HepG2 (cell line): Measurements from ENCODE around the gene SPRED2. TPM values are rescaled to one million over a fixed set of nuclear protein-coding genes. Genes with fewer than 3 reads are reported as not detected.
A peak's percentile ranks its signal among the peaks of the same experiment; 100 is the strongest.

Experiments used
- CBX1 ChIP-seq: IDR thresholded peaks from one replicate; pipeline ENCODE4 v1.6.1; 2016; ENCODE audit warnings: antibody characterized with exemption, low read depth
- FIP1L1 ChIP-seq: fragments of 200-400 bp; formaldehyde crosslinking; IDR thresholded peaks from 2 replicates; pipeline ENCODE4 v1.6.1; 2018; ENCODE audit warnings: low read depth, mild to moderate bottlenecking, low read length, moderate library complexity, borderline replicate concordance; ENCODE audit not compliant: insufficient read depth
- GZF1 ChIP-seq: sonication (generic); formaldehyde crosslinking; IDR thresholded peaks from 2 replicates; pipeline ENCODE4 v1.5.1; 2020; ENCODE audit warnings: mild to moderate bottlenecking, missing genetic modification reagents
- HNF4A ChIP-seq: sonication (generic); formaldehyde crosslinking; IDR thresholded peaks from 2 replicates; pipeline ENCODE4 v1.4.0; 2020; ENCODE audit warnings: missing genetic modification reagents
- HNRNPL ChIP-seq: fragments of 200-400 bp; formaldehyde crosslinking; IDR thresholded peaks from 2 replicates; pipeline ENCODE4 v1.6.1; 2017; ENCODE audit warnings: mild to moderate bottlenecking, low read depth, low read length
- NFATC3 ChIP-seq: sonication (generic); formaldehyde crosslinking; IDR thresholded peaks from 2 replicates; pipeline ENCODE4 v1.5.1; 2020; ENCODE audit warnings: mild to moderate bottlenecking, missing genetic modification reagents
- NFE2L2 ChIP-seq: fragments of 150-350 bp; IDR thresholded peaks from 2 replicates; pipeline ENCODE4 v1.6.1; 2014; ENCODE audit warnings: low read length
- NR3C1 ChIP-seq: sonication (generic); formaldehyde crosslinking; IDR thresholded peaks from 2 replicates; pipeline ENCODE4 v1.4.0; 2020; ENCODE audit warnings: missing genetic modification reagents
- PAX8 ChIP-seq: sonication (generic); formaldehyde crosslinking; IDR thresholded peaks from 2 replicates; pipeline ENCODE4 v1.8.0; 2022; ENCODE audit warnings: mild to moderate bottlenecking, missing genetic modification reagents, borderline replicate concordance
- REXO4 ChIP-seq: sonication (generic); formaldehyde crosslinking; IDR thresholded peaks from 2 replicates; pipeline ENCODE4 v1.8.0; 2022; ENCODE audit warnings: missing genetic modification reagents, mild to moderate bottlenecking, borderline replicate concordance
- TEAD2 ChIP-seq: sonication (generic); formaldehyde crosslinking; IDR thresholded peaks from 2 replicates; pipeline ENCODE4 v1.9.0; 2021; ENCODE audit warnings: missing genetic modification reagents
- ZFAT ChIP-seq: sonication (generic); formaldehyde crosslinking; conservative IDR thresholded peaks from 2 replicates; pipeline ENCODE4 v1.8.1; 2023; ENCODE audit warnings: missing genetic modification reagents, inconsistent platforms
- ZNF136 ChIP-seq: sonication (generic); formaldehyde crosslinking; IDR thresholded peaks from 2 replicates; pipeline ENCODE4 v1.8.1; 2022; ENCODE audit warnings: low read depth, mild to moderate bottlenecking, moderate library complexity, missing genetic modification reagents
- ZNF234 ChIP-seq: sonication (generic); formaldehyde crosslinking; conservative IDR thresholded peaks from 2 replicates; pipeline ENCODE4 v1.5.1; 2020; ENCODE audit warnings: mild to moderate bottlenecking, missing genetic modification reagents
- ZNF382 ChIP-seq: sonication (generic); formaldehyde crosslinking; IDR thresholded peaks from 2 replicates; pipeline ENCODE4 v1.5.0; 2020; ENCODE audit warnings: missing genetic modification reagents, mild to moderate bottlenecking, borderline replicate concordance
- ZNF44 ChIP-seq: sonication (generic); formaldehyde crosslinking; IDR thresholded peaks from 2 replicates; pipeline ENCODE4 v1.5.1; 2020; ENCODE audit warnings: mild to moderate bottlenecking, missing genetic modification reagents
- ZNF547 ChIP-seq: sonication (generic); formaldehyde crosslinking; IDR thresholded peaks from 2 replicates; pipeline ENCODE4 v1.5.1; 2020; ENCODE audit warnings: mild to moderate bottlenecking, missing genetic modification reagents
- polyA plus RNA-seq, 8 experiments: library from polyadenylated mRNA; depleted of rRNA in 3 of 8; stranded (reverse) in 7 of 8; unstranded in 1 of 8; fragments of >200 nt; fragmentation: Illumina TruSeq in 4 of 8; extraction: Trizol in 4 of 8; gene quantifications; 2 replicates each; pipeline versions ENCODE4 v1.2.1 to v1.2.3, GENCODE V29; 2011 to 2016; ENCODE audit warnings: low read depth in 4 of 8, missing spikeins in 1 of 8, mixed read lengths in 1 of 8; ENCODE audit not compliant: insufficient read depth in 1 of 8
- total RNA-seq, 5 experiments: library from RNA; depleted of rRNA; stranded (reverse); fragments of >200 nt; fragmentation: Illumina TruSeq; extraction: Trizol; gene quantifications; 2 replicates each; pipeline ENCODE4 v1.2.3, GENCODE V29; 2016; ENCODE audit warnings: low read depth in 1 of 5
- TF ChIP-seq, protein P1 (sequence below): sonication (generic); formaldehyde crosslinking; IDR thresholded peaks from 2 replicates; pipeline ENCODE4 v1.4.0; 2020; ENCODE audit warnings: missing genetic modification reagents
- TF ChIP-seq, protein P2 (sequence below): sonication (generic); formaldehyde crosslinking; IDR thresholded peaks from 2 replicates; pipeline ENCODE4 v1.4.0; 2020; ENCODE audit warnings: mild to moderate bottlenecking, missing genetic modification reagents
- TF ChIP-seq, protein P3 (sequence below): sonication (generic); formaldehyde crosslinking; IDR thresholded peaks from 2 replicates; pipeline ENCODE4 v1.8.0; 2022; ENCODE audit warnings: mild to moderate bottlenecking, missing genetic modification reagents, borderline replicate concordance
- TF ChIP-seq, protein P4 (sequence below), 2 experiments: IDR thresholded peaks; 2 replicates each; pipeline ENCODE4 v1.6.1; 2011 to 2012; ENCODE audit warnings: low read length in 2 of 2, borderline replicate concordance in 1 of 2, low read depth in 1 of 2, mild to moderate bottlenecking in 1 of 2, moderate library complexity in 1 of 2
- TF ChIP-seq, protein P5 (sequence below): sonication (generic); formaldehyde crosslinking; IDR thresholded peaks from 2 replicates; pipeline ENCODE4 v1.8.0; 2022; ENCODE audit warnings: missing genetic modification reagents, low read depth, mild to moderate bottlenecking, borderline replicate concordance

SPRED2 gene
- total and polyA plus RNA-seq, 2 of the 13 experiments (the other 11 are each of a cell fraction or from before 2014, with no cell fraction given), result 13.0 to 37.0 TPM

DNA sequence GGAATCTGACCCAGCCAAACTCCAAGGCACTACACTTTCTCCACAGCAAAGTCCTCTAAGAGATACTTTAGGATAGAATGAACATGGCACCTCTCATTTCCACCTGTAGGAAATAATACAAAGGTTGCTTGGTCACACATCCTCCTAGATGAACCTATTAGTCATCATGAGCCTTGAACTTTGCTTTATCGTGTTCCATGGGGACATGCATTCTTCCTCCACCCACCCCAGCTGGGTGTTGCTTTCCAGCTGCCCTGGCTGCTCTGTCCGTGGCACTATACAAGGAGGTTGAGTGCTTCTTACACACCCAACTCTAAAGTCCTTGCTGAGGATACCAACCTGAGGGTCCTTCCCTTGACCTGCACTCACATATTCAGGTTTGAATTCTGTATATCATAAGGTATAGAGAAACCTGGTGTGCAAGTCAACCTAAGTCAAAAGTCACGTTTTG lies 52.7 kb downstream of the SPRED2 start (continued):
- TF ChIP-seq PAX8 (no peak), ZNF547 (CRISPR knock-in tag) (no peak), TEAD2 (CRISPR knock-in tag) (no peak), NFE2L2 (no peak), CBX1 (no peak), ZNF136 (CRISPR knock-in tag) (no peak), NR3C1 (CRISPR knock-in tag) (no peak), HNF4A (CRISPR knock-in tag) (peak; percentile 75), ZNF382 (CRISPR knock-in tag) (no peak), NFATC3 (CRISPR knock-in tag) (no peak), REXO4 (no peak), ZNF44 (CRISPR knock-in tag) (no peak), FIP1L1 (no peak), HNRNPL (no peak), ZNF234 (CRISPR knock-in tag) (no peak), ZFAT (no peak), GZF1 (CRISPR knock-in tag) (no peak)
- TF ChIP-seq, protein P1, sequence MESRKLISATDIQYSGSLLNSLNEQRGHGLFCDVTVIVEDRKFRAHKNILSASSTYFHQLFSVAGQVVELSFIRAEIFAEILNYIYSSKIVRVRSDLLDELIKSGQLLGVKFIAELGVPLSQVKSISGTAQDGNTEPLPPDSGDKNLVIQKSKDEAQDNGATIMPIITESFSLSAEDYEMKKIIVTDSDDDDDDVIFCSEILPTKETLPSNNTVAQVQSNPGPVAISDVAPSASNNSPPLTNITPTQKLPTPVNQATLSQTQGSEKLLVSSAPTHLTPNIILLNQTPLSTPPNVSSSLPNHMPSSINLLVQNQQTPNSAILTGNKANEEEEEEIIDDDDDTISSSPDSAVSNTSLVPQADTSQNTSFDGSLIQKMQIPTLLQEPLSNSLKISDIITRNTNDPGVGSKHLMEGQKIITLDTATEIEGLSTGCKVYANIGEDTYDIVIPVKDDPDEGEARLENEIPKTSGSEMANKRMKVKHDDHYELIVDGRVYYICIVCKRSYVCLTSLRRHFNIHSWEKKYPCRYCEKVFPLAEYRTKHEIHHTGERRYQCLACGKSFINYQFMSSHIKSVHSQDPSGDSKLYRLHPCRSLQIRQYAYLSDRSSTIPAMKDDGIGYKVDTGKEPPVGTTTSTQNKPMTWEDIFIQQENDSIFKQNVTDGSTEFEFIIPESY, result no peak
- TF ChIP-seq, protein P2, sequence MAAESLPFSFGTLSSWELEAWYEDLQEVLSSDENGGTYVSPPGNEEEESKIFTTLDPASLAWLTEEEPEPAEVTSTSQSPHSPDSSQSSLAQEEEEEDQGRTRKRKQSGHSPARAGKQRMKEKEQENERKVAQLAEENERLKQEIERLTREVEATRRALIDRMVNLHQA (CRISPR knock-in tag), result no peak
- TF ChIP-seq, protein P3, sequence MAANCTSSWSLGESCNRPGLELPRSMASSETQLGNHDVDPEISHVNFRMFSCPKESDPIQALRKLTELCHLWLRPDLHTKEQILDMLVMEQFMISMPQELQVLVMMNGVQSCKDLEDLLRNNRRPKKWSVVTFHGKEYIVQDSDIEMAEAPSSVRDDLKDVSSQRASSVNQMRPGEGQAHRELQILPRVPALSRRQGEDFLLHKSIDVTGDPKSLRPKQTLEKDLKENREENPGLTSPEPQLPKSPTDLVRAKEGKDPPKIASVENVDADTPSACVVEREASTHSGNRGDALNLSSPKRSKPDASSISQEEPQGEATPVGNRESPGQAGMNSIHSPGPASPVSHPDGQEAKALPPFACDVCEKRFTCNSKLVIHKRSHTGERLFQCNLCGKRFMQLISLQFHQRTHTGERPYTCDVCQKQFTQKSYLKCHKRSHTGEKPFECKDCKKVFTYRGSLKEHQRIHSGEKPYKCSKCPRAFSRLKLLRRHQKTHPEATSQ, result no peak
- TF ChIP-seq, protein P4, sequence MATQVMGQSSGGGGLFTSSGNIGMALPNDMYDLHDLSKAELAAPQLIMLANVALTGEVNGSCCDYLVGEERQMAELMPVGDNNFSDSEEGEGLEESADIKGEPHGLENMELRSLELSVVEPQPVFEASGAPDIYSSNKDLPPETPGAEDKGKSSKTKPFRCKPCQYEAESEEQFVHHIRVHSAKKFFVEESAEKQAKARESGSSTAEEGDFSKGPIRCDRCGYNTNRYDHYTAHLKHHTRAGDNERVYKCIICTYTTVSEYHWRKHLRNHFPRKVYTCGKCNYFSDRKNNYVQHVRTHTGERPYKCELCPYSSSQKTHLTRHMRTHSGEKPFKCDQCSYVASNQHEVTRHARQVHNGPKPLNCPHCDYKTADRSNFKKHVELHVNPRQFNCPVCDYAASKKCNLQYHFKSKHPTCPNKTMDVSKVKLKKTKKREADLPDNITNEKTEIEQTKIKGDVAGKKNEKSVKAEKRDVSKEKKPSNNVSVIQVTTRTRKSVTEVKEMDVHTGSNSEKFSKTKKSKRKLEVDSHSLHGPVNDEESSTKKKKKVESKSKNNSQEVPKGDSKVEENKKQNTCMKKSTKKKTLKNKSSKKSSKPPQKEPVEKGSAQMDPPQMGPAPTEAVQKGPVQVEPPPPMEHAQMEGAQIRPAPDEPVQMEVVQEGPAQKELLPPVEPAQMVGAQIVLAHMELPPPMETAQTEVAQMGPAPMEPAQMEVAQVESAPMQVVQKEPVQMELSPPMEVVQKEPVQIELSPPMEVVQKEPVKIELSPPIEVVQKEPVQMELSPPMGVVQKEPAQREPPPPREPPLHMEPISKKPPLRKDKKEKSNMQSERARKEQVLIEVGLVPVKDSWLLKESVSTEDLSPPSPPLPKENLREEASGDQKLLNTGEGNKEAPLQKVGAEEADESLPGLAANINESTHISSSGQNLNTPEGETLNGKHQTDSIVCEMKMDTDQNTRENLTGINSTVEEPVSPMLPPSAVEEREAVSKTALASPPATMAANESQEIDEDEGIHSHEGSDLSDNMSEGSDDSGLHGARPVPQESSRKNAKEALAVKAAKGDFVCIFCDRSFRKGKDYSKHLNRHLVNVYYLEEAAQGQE (IDR thresholded peaks at IDR 0.05; ENCODE audit: borderline replicate concordance in 1 of 2, low read depth in 1 of 2, low read length in 2 of 2), result no peak
- TF ChIP-seq, protein P5, sequence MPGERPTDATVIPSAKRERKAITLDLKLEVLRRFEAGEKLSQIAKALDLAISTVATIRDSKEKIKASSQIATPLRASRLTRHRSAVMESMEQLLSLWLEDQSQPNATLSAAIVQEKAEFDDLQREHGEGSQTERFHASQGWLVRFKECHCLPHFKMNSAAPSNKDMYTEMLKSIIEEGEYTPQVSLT (CRISPR knock-in tag), result no peak
